GM12865 (cell line): ENCODE data around the gene IDH2.
A peak's percentile ranks its signal among the peaks of the same experiment; 100 is the strongest.

Experiments used
- DNase-seq: peaks from one replicate; pipeline ENCODE4 v3.0.0; 2010; ENCODE audit warnings: low read depth
- H3K4me3 ChIP-seq: 2 replicates; pipeline ENCODE4 v1.5.1; 2011; ENCODE audit warnings: mild to moderate bottlenecking, low read depth, low read length, control low read depth
- TF ChIP-seq, protein P1 (sequence below): IDR thresholded peaks from 2 replicates; pipeline ENCODE4 v1.5.1; 2011; ENCODE audit warnings: low read length, control low read depth, low read depth, inconsistent platforms; ENCODE audit not compliant: insufficient read depth; ENCODE audit errors: missing control alignments

Gene IDH2

DNA sequence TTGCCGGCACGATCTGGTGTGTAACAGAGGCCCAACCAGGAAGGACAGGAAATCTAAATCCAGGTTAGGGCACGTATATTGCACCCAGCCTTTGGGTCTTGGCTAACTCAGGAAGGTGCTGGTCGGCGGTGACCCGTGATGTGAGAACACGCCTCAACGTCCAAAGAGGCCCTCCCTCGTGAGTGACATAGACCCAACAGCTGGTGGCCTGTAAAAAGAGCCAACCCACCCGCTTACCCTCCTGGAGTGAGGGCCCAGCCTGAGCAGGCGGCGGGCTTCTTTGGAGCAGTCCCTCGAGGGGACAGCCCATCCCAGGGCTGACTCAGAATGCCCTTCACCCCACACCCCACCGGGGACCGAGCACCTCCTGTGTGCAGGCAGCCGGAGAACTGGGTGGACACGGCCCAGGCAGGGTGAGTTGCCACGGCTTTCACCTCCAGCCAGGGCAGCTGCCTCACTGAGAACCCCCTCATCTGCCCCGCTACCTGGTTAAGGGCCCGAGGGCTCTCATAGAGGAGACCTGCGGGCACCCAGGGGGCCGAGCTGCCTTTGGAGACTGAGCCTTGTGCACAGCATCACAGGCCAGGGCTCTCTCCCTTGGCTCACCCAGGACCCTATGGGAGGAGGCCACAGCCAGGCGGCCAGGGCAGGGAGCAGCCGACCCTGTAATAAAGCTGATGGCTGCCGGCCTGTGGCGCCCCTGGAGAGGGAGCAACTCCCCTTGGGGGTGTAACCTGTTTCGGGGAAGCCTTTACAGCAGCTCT lies 59.3 kb downstream of the IDH2 start:
- DNase-seq, result no peak
- TF ChIP-seq, protein P1, sequence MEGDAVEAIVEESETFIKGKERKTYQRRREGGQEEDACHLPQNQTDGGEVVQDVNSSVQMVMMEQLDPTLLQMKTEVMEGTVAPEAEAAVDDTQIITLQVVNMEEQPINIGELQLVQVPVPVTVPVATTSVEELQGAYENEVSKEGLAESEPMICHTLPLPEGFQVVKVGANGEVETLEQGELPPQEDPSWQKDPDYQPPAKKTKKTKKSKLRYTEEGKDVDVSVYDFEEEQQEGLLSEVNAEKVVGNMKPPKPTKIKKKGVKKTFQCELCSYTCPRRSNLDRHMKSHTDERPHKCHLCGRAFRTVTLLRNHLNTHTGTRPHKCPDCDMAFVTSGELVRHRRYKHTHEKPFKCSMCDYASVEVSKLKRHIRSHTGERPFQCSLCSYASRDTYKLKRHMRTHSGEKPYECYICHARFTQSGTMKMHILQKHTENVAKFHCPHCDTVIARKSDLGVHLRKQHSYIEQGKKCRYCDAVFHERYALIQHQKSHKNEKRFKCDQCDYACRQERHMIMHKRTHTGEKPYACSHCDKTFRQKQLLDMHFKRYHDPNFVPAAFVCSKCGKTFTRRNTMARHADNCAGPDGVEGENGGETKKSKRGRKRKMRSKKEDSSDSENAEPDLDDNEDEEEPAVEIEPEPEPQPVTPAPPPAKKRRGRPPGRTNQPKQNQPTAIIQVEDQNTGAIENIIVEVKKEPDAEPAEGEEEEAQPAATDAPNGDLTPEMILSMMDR, result no peak
- H3K4me3 ChIP-seq, result no peak overlapping the region

- H3K4me3 ChIP-seq, result no peak overlapping the region
- TF ChIP-seq, protein P1, result no peak
- DNase-seq, result no peak
Measured at GRCh38 chr15:90042356-90042755, 59.9 kb downstream of the IDH2 start.

DNA sequence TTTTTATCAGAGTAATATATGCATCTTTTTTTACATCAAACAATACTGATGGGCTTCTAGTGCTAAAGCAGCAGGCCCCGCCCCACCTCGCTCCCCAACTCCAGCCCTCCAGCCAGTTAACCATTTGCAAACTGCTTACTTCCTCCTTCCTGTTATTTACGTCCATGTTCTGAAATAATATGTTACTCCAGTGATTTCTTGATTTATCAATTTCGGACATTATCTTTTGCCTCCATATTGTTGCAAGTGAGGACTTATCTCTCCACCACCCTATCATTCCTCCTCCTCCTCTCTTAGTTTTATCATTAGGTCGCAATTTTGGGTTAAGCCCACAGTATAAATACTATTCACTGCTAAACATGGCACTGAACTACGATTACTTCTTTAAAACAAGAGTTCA lies 61.6 kb downstream of the IDH2 start:
- no peak overlapping the region for H3K4me3 ChIP-seq
- TF ChIP-seq, protein P1, result no peak
- DNase-seq, result no peak

GRCh38 chr15:90039996-90040395 lies 62.3 kb downstream of the IDH2 start:
- H3K4me3 ChIP-seq, result no peak overlapping the region
- DNase-seq, result no peak
- TF ChIP-seq, protein P1, result no peak

- no peak overlapping the region for H3K4me3 ChIP-seq
- TF ChIP-seq, protein P1, result no peak
- no peak for DNase-seq
Measured at GRCh38 chr15:90038632-90039095, 63.6 kb downstream of the IDH2 start.

GRCh38 chr15:90037961-90038631 lies 64.2 kb downstream of the IDH2 start:
- H3K4me3 ChIP-seq, result no peak overlapping the region
- TF ChIP-seq, protein P1, result no peak
- peak; percentile 89 for DNase-seq

DNA sequence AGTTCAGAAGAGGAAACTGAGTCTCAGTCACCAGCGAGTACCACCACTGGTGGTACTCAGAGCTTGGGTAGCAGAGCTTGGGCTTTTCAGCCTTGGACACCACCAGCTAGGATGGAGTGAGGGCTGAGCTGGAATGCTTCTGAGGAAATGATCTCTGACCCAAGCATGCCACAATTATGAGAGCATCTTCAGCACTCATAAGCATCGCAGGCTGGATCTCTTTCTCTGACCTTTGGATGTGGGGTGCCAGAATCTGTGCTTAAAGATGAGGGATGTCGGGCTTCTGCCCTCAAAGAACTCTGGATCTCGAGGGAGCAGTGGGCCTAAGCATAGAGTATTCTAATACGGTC lies 64.8 kb downstream of the IDH2 start:
- DNase-seq, result no peak
- H3K4me3 ChIP-seq, result no peak overlapping the region
- TF ChIP-seq, protein P1, result no peak
